ENCODE measurements around the gene ADAMTSL1. TPM values are rescaled to one million over a fixed set of nuclear protein-coding genes. Genes with fewer than 3 reads are reported as not detected.
"Not testable (repeated sequence)": the region's sequence is repeated elsewhere in the genome, so short reads cannot be mapped to it uniquely, and the experiment has no call there.

ADAMTSL1 gene
- total RNA-seq, 1 experiment from 2014 or later, result 74.5 TPM

DNA sequence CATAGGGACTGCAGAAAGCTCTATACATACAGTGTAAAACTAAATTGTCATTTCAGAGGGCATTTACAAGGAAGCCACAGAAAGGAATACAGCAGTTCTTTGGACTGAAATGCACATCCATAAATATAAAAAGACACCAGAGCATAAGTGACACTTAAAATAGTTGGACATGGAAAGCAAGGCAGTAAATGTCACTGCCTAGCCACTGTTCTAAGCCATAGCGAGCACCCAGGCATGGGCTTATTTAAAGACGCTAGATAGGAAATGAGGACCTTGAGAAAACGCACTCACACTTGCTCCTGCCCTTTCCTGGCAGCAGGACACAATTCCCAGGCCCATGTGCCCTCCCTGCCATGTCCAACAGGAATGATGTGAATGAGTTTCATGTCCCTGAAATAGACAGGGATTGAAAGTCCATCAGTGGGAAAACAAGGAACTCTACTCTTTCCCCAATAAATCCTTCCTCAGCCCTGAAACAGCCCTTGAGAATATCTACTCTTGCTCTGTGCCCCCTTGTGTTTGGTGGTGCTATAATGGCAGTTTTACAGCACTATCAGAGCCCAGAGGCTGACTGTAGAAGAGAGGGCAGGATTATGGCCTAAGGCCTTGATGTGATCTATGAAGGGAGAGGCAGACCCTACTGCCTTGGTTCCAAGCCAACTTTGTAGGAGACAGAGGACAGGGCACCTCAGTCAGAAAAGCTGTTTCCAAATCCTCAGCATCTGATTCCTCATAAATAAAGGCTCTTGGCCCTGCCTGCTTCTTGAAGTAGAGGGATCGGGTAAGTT, 376.1 kb downstream of the ADAMTSL1 start:
- no peak for DNase-seq (ENCODE audit: low read depth)

DNA sequence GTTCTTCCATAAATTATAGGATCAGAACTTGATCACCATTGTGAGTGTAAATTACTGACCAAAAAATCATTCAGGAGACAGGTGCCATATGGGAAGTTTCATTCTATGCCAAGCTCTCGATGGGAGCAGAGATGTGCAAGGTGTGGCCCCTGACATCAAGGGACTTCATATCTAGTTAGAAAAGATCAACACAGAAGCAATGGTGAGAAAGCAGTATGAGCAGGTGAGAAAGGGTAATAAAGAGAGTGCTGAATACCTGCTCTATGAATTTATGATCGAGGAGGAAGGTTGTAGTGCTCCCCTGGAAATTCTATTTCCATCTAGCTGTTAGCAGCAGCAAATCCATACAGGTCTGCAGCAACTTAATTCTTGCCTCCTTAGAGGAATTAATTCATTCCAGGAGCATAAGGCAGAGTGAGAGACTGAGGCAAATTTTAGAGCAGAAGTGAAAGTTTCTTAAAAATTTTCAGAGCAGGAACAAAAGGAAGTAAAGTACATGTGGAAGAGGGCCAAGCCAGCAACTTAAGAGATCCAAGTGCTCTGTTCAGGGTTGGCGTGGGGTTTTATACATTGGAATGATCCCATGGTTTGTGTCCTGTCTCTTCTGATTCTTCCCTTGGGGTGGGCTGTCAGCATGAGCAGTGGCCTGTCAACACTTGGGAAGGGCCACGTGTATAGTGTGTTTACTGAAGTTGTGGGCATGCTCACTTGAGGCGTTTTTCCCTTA, 377.3 kb downstream of the ADAMTSL1 start:
- no peak for DNase-seq (ENCODE audit: low read depth)

DNA sequence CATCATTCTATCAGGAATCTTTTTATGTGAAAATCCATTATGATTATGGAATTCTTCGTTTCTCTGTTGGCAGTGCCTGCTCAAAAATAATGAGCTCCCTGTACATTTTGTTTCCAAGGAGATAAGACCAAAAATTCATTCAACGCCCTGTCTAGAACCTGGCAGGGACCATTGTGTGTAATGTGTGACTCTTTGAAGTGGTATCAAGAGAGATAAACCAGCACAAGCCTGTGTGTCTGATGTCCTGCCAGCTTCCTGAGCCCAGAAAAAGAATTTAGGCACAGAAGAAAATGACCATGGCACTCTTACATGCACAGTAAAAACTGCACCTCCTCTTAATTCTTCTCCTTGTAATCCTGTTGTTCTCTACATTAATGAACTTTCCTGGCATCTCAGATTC, 381.7 kb downstream of the ADAMTSL1 start:
- DNase-seq (ENCODE audit: low read depth), result no peak

DNA sequence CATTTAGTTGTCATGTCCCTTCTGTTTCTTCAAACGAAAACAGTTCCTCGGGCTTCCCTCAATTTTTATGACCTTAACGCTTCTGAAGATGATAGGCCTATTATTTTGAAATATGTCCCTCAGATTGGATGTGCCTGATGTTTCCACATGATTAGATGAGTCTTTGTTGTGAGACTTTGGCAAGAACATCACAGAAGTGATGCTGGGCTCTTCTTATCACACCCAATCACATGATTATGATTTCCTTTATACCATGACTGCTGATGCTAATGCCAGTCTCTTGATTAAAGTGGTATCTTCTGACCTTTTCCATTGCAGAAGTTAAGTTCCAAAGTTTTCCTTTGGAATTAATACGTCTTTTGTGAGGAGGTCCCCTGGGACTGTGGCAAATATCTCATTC, 383.4 kb downstream of the ADAMTSL1 start:
- no peak for DNase-seq (ENCODE audit: low read depth)

DNA sequence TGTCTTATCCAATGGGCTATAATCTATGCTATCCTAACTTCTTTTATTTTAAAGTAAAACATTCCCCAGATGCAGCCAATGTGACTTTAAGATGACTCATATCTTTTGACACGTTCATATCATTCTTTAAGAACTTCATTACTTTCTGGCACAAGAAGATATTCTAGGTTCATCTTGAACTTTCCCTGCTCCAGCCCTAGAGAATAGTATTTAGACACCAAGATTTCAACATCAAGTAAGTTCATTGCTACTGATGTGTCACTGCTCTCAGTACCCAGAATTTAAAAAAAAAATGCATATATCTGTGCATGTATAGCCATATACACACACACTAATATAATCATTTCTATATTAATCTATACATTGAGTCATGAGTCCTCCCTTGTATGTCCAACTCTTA, 383.8 kb downstream of the ADAMTSL1 start:
- DNase-seq (ENCODE audit: low read depth), result peak; percentile 76

DNA sequence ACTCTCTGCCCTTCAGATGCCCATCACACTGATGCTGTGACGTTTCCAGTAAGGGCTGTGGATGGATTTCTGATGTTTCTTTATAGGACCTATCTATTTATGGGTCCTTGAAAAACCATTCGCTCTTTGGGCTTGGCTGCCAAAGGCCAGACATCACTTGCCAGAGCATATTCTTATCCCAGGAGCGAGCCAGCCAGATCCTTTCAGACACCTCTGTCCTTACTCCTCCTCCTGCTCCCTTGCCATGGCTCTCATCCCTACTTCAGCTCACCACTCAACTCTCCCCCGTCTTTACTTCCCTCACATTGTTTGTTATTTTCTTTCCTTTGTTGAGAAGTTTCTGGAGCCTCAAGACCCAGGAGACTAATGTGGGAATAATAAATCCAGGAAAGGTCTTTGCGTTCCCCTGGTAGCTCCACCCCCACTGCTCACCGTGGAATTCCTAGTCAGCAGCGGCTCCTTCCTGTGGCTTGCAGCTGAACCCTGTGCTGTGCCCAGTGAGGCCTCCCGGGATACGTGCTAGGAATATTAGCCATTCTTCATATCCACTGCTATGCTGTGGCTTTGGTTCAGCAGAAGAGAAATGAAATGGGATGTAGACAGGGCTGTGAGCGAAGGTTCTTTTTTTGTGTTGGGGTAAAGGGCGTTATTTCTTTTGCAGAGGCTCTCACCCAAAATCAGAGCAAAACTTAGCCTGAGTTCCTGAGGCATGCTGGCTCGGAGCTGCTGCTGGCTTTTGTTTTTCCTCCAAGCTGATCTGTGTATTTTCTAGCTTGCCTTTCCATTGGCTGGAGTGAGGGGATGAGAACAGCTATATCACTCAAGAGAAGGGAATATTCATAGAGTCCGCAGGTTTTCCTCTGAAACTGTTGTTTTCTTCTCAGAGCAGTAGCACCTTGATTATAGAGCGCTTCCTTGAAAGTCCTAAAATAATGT, 387.9 kb downstream of the ADAMTSL1 start:
- peak; percentile 28 for DNase-seq (ENCODE audit: low read depth)

DNA sequence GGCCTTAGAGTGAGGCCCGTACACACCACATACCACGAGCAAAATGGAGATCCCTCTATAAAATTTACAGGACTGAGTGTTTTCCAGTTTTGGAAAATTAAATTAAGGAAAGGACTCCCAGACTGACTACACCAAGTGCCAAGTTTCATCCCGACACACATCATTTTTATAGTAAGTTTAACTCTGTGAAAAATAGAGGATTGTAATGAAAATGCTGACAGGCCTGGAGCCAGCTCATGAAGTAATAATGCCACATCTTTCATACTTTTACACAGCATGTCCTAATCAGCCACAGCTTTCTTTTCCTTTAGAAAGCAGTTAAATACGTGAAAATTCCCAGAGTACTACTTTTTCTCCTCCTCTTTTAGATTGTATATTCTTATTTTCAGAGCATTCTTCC, 389.8 kb downstream of the ADAMTSL1 start:
- no peak for DNase-seq (ENCODE audit: low read depth)

DNA sequence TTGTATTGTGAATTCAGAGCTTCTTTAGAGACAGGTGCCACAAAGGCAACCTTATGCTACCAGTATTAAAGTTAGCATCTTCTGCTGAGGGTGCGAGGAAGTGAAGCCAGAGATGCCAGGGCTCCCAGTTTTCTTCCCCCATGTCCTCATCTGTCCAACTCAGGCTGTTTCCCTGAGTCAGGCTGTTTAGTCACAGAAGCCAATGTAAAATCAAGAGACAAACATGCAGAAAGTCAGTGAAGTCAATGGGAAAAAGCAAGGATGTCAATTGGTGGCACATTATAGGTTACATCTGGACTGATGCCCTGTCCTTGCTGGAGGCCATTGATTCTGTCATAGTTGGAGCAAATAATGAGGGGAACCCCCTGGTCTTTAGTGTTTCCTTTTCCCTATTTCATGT, 390.6 kb downstream of the ADAMTSL1 start:
- no peak for DNase-seq (ENCODE audit: low read depth)

DNA sequence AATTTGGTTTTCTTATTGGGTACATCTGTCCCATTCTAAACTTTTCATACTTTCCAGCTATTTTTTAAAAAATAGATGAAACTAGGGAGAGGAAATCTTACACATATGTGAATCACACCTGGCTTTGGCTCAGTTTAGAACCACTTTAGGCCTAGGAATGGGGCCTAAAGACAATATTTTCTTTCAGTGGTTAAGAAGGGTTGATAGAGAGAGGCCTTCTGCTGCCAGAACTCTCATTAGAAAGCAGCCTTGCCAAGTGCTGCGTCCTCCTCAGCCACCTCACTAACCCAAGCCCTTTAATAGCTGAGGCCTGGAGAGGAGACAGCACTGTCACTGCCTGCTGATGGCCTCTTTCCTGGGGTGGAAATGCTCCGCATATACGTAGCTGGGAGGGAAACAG, 391.6 kb downstream of the ADAMTSL1 start:
- no peak for DNase-seq (ENCODE audit: low read depth)

DNA sequence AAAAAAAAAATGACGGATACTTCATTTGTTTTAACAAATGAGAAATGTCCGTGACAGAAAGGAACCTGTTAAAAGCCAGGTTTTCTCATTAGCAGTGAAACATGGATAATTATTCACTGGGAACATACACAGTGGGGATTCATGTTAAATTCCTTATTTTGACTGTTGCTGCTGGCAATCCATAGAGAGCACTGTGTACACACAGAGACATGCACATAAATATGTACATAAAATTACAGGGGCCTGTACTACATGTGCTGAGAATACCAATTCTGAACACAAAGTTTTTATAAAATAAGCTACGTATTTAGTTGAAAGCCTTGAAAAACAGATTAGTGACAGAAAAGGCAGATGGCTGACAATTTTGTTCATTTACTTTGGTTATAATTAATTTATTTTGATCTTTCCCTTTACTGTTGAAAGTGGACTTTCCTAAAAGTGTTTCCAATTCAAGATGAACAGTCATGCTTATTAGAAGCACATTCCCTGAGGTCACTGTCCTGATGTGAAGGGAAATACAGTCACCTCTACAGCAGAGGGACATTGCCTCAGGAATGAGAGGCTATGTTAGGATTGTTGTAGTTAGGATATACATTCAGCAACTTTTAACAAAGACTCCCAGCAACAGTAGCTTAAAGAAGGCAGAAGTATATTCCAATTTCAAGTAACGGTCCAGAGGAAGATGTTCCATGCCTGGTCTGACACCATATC, 392.3 kb downstream of the ADAMTSL1 start:
- no peak for DNase-seq (ENCODE audit: low read depth)

DNA sequence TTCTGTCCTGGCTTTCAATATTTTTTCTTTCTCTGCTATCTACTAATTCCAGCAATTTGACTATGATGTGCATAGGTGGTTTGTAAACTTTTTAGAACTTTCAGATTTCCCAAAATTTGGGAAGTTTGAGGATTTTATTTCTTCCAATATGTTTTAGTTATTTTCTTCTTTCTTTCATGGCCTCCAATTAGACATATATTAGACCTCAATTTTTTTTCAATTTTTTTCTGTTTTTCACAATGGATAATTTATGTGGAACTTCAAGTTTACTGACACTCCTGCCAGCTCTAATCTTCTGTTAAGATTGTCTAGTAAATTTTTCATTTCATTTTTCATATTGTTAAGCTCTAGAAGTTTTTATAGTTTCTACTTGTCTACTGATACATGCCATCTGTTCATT, 395.8 kb downstream of the ADAMTSL1 start:
- DNase-seq (ENCODE audit: low read depth), result no peak

DNA sequence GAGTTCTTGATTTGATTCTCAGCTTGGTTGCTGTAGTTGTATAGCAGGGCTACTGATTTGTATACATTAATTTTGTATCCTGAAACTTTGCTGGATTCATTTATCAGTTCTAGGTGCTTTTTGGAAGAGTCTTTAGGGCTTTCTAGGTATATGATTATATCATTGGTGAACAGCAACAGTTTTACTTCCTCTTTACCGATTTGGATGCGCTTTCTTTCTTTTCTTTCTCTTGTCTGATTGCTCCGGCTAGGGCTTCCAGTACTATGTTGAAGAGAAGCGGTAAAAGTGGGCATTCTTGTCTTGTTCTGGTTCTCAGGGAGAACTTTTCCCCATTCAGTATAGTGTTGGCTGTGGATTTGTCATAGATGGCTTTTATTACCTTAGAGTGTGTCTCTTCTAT, 400.1 kb downstream of the ADAMTSL1 start:
- no peak for DNase-seq (ENCODE audit: low read depth)

DNA sequence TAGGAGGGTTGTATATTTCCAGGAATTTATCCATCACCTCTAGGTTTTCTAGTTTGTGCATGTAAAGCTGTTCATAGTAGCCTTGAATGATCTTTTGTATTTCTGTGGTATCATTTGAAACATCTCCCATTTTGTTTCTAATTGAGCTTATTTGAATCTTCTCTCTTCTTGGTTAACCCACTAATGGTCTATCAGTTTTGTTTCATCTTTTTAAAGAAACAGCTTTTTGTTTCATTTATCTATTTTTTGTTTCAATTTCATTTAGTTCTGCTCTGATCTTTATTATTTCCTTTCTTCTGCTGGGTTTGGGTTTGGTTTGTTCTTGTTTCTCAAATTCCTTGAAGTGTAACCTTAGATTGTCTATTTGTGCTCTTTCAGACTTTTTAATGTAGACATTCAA, 401.0 kb downstream of the ADAMTSL1 start:
- not testable (repeated sequence) for DNase-seq (ENCODE audit: low read depth)

DNA sequence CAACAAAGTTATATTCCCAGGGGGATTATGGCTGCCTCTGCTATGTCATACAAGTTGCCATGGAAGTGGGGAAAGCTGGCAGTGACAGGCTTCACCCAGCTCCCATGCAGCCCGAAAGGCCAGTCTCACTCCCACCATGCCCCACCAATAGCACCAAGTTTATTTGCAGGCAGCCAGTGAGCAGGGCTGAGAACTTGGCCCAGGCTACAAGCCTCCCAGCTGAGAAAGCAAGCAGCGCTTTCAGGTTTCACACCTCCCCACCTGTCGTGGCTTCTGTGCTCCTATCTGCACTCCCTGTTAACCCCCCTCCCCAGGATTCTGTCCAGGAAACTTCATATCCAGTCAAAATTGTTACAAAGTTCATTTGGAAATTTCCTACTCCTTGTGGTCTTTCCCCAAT, 404.0 kb downstream of the ADAMTSL1 start:
- no peak for DNase-seq (ENCODE audit: low read depth)

DNA sequence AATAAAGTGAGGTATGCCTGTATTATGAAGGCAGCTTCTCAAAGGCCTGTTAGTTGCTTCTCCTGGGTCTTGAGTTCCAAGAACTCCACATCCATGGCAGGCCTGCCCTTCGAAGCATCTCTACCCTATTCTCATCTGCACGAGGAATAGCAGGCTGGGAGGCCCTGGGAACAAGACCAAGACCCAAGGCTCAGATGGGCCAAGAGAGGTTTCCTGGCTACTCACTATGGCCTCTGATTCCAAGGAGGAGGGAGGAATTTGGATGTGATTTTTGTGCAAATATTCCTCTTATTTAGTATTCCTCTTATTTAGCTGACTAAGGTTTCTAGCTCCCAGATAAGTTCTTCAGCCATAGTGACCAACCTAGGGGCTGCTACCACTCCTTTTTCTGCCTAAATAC, 407.8 kb downstream of the ADAMTSL1 start:
- DNase-seq (ENCODE audit: low read depth), result no peak

DNA sequence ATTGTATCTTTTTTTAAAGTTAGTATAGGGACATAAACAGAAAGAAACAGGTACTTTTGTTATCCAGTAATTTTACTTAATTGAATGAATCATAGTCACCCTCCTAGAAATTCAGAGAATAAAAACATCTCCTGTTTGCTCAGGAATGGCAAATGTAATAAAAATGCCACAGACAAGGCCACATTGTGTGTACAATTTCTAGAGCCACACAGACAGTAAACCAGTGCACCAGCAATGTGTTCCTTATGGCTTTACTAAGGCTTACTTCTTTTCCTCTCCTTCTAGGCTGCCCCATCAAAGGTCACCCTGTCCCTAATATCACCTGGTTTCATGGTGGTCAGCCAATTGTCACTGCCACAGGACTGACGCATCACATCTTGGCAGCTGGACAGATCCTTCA, 413.6 kb downstream of the ADAMTSL1 start:
- no peak for DNase-seq (ENCODE audit: low read depth)

DNA sequence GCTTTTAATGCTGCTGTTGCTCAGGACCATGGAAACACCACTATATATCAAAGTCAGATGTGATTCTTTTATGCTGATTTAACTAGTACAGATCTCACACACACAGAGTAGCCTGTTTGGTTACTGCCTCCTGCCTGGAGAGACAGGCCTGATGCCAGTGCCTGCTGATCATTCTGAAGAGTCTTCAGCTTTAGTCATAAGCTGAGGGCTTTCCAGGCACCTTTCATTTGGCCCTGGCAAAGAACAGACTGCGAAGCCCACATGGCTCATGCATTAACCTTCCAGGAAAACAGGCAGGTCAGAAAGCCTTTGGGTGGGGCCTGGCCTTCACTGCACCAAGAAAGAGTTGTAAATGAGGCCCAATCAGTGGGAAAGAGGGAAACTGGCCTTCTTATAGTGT, 414.3 kb downstream of the ADAMTSL1 start:
- DNase-seq (ENCODE audit: low read depth), result no peak

DNA sequence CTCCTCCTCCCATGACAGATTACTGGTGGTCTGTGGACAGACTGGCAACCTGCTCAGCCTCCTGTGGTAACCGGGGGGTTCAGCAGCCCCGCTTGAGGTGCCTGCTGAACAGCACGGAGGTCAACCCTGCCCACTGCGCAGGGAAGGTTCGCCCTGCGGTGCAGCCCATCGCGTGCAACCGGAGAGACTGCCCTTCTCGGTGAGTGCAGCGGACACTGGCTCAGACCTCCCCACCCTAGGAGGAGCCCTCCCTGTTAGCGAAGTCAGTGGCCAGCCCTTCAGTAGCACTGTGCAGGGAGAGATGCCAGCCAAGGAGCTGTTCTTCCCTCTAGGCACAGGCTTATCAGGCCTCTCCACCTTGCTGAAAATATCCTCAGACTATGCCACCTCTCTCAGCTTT, 415.6 kb downstream of the ADAMTSL1 start:
- no peak for DNase-seq (ENCODE audit: low read depth)

DNA sequence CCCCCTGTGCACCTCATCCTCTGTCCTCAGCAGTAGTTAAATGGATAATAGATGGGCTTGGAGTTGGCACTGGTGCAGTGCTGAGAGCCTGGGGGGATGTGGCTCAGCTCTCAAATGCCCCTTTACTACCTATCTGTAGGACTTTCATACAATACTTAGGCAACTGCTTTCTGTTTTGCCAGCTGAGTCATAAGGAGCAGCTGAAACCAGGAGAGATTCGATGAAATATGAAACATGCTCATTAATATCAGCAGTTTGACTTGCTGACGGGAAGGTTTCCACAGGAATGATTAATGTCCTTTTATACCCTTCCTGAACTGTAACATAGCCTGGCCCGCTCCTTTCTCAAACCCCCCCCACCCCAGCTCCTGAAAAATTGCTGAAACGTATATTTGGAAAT, 416.4 kb downstream of the ADAMTSL1 start:
- DNase-seq (ENCODE audit: low read depth), result peak; percentile 90

DNA sequence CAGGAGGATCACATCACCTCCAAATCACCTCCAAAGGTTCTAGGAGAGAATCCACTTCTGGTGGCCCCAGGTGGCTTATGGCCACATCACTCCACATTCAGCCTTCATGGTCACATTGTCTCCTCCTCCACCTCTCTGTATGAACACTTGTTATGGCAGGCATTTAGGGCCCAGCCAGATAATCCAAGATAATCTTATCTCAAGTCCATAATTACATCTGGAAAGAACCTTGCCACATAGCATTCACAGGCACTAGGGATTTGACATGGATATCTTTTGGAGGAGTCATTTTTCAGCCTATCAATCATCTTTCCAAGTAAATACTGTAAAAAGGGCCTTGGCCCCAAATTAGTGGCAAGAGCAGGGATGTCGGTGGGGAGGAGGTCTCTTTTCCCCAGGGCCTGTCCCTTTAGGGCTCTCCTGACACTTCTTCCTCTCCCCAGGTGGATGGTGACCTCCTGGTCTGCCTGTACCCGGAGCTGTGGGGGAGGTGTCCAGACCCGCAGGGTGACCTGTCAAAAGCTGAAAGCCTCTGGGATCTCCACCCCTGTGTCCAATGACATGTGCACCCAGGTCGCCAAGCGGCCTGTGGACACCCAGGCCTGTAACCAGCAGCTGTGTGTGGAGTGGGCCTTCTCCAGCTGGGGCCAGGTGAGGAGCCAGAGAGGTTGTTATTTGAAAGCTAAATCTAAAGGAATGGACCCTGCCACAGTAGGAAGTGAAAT, 418.2 kb downstream of the ADAMTSL1 start:
- no peak for DNase-seq (ENCODE audit: low read depth)

DNA sequence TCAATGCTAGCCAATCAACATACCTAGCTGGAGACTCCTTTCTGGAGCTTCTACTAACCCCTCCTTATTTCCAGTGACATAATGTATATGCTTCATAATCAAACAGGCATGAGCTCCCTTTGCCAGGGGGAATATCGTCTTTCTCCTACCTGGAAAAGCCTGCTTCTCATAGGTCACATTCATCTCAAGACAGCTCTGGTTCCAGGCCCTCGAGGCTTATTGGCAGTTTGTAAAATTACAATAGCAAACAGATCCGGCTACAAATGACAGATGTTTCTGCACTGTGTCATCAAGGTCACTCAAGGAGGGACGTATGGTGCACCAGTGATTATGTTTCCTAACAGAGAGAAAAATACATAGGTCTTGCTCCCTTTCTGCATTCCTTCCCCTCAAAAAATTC, 419.1 kb downstream of the ADAMTSL1 start:
- DNase-seq (ENCODE audit: low read depth), result no peak
